Activated T-helper 1 cell treated with anti-CD3 and anti-CD28 coated beads, Interleukin-12 subunit alpha, Interleukin-12 subunit beta, Interleukin-2, Interleukin-4 antibody, amounts not matched to agents 30 ng/mL and 10 ng/mL and 1 ng/mL, durations not matched to agents 14 hours and 24 hours and 36 hours (primary cell): Measurements from ENCODE around the gene HEMK1. TPM values are rescaled to one million over a fixed set of nuclear protein-coding genes. Genes with fewer than 3 reads are reported as not detected.

Source experiments
- DNase-seq: peaks from one replicate; pipeline ENCODE4 v3.0.0; 2021; ENCODE audit warnings: low spot score
- H3K27ac Mint-ChIP-seq: one replicate; pipeline ENCODE4 v1.8.0; 2021; ENCODE audit warnings: mild to moderate bottlenecking, mixed read lengths
- H3K27me3 Mint-ChIP-seq: one replicate; pipeline ENCODE4 v1.8.0; 2022; ENCODE audit warnings: mild to moderate bottlenecking, moderate library complexity, mixed read lengths; ENCODE audit not compliant: insufficient read depth
- H3K36me3 Mint-ChIP-seq: one replicate; pipeline ENCODE4 v1.8.0; 2021; ENCODE audit warnings: low read depth, mixed read lengths
- H3K4me1 Mint-ChIP-seq: one replicate; pipeline ENCODE4 v1.8.0; 2021; ENCODE audit warnings: low read depth, mixed read lengths
- H3K4me3 Mint-ChIP-seq: one replicate; pipeline ENCODE4 v1.8.0; 2021; ENCODE audit warnings: mild to moderate bottlenecking, moderate library complexity, mixed read lengths
- H3K9me3 Mint-ChIP-seq: one replicate; pipeline ENCODE4 v1.8.0; 2021; ENCODE audit warnings: mixed read lengths
- intact Hi-C: fragments of 100-400 bp; cut with micrococcal nuclease; formaldehyde crosslinking; loops from one replicate; pipeline ENCODE4 v1.15.1; 2024
- total RNA-seq: library from RNA; stranded (reverse); gene quantifications from 2 replicates; pipeline ENCODE4 v1.2.3, GENCODE V29; 2022

HEMK1 gene, protein sequence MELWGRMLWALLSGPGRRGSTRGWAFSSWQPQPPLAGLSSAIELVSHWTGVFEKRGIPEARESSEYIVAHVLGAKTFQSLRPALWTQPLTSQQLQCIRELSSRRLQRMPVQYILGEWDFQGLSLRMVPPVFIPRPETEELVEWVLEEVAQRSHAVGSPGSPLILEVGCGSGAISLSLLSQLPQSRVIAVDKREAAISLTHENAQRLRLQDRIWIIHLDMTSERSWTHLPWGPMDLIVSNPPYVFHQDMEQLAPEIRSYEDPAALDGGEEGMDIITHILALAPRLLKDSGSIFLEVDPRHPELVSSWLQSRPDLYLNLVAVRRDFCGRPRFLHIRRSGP
- total RNA-seq = 54.1 and 58.0 TPM in 2 replicates

DNA sequence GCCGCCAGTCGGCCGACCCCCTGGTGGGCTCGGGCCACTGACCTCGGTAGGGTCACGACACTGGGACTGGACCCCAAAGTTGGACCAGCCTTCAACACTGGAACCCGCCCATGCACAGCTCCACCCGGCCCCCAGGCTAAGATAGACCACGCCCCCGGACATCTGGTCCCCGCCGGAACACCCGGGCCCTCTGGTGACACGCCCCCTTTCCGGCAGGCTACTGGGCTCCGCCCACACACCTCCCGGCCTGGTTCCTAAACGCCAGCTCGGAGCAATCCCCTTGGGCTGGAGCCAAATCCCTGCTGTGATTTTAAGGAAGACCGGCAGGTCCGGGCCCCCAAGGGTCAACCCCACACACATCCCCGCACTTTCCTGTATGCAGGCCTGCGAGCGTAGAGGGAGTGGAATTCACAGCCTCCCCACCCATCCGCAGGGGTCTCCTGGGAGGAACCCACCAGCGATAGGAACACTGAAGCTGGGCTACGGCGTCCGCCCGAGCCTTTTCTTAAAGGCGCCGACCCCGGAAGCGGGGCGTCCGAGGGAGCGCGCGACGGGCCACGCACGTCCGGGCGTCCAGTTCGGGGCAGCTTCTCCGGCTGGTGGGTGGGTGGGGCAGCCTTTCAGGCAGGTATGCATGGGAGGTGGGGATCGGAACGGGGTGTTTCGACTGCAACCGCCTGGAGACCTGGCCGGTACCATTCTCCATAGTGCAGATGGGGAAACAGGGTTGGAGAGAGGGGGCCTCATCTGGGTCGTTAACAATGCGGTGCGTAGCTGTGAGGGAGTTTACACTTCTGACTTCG is at the start of gene HEMK1:
TSS of gene HEMK1 (plus strand) at position 576 of the 803 bp plus-strand sequence. CDS start 1,583 bp downstream, outside the sequence.
- Mint-ChIP-seq H3K9me3 (no peaks in the 10 kb centered on the region), H3K27ac (peak within 1 kb of the TSS; percentile 97), H3K4me1 (peaks cover 78% of the 10 kb centered on the region), H3K36me3 (peaks cover 25% of the 10 kb centered on the region), H3K4me3 (peak within 1 kb of the TSS; percentile 97), H3K27me3 (no peaks in the 10 kb centered on the region)
- peak; percentile 92 for DNase-seq
- intact Hi-C loops = loop anchor here (1.0 to 10.0 kb wide), 6 partner anchors 232 to 1486 kb away; partner anchors contain the start of genes DUSP7, IFRD2, MANF and RBM15B

DNA sequence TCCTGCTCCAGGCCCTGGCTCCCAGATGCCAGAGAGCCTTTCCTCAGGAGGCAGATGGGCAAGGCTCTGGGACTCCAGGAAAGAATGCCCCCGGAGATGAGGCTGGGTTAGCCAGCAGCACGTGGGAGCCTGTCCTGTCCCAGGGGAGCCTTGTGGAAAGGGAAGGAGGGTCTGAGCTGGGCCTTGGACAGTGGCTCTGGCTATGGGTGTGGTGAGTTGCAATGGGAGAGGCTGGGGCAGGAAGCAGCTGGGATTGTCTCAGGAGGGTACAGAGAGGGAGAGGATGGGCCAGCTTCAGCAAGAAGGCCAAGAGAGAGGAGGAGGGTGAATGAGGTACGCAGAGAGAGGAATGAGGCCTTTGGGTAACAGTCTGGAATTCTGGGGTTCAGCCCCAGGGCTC is 48.5 kb upstream of the HEMK1 start:
- H3K27ac Mint-ChIP-seq = no peak overlapping the region
- no peaks in the 10 kb centered on the region for H3K9me3 Mint-ChIP-seq
- intact Hi-C loops = no loop called here
- no peaks in the 10 kb centered on the region for H3K36me3 Mint-ChIP-seq
- DNase-seq = no peak
- H3K4me1 Mint-ChIP-seq = peaks cover 5% of the 10 kb centered on the region
- H3K4me3 Mint-ChIP-seq = no peak overlapping the region
- H3K27me3 Mint-ChIP-seq = peaks cover 9% of the 10 kb centered on the region

DNA sequence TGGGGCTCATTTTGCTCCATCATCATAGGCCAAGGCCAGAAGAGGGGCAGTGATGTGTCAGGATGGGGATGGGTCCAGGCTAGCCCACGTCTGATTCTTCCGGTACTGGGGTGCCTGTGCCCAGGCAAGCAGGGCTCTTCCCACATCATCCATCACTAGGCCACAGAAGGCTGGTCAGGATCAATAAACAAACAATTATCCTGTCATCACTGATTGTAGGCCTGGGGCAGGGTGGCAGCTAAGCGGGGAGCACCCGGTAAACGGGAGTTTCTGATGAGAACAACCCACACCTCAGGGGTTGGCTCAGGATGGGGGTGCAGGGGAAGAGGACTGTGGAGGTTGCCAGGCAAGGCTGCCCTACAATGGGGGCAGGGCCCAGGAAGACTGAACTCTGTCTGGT is 47.8 kb upstream of the HEMK1 start:
- Mint-ChIP-seq H3K27me3 (peaks cover 9% of the 10 kb centered on the region), H3K36me3 (no peaks in the 10 kb centered on the region), H3K9me3 (no peaks in the 10 kb centered on the region), H3K4me1 (peaks cover 5% of the 10 kb centered on the region), H3K4me3 (no peak overlapping the region), H3K27ac (no peak overlapping the region)
- DNase-seq = no peak
- intact Hi-C loops = no loop called here

DNA sequence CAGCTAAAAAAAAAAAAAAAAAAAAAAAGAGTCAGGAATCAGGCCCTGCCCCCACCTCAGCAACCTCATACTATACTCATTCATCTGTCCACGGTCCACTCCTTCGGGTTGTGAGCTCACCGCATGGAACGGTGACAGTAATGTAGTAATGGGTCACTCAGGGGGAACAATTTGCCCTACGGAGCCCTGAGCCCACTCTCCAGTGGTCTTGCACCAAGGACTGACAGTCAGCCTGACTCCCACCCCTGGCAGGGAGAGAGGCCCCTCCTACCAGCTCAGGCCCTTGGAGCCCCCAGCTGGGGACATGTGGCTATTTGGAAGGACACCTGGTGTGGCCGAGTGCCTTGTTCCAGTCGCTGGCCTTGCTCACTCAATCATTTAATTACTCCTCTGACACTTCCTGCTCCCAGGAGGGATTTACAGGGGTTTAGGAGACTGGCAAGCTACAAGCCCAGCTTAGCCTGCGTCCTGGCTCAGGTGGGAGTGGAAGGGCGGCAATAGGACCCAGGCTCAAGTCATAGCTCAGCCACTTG is 46.0 kb upstream of the HEMK1 start:
- Mint-ChIP-seq H3K36me3 (no peaks in the 10 kb centered on the region), H3K27ac (no peak overlapping the region), H3K27me3 (peaks cover 8% of the 10 kb centered on the region), H3K4me3 (no peak overlapping the region), H3K4me1 (peaks cover 5% of the 10 kb centered on the region), H3K9me3 (no peaks in the 10 kb centered on the region)
- no peak for DNase-seq
- intact Hi-C loops = no loop called here

DNA sequence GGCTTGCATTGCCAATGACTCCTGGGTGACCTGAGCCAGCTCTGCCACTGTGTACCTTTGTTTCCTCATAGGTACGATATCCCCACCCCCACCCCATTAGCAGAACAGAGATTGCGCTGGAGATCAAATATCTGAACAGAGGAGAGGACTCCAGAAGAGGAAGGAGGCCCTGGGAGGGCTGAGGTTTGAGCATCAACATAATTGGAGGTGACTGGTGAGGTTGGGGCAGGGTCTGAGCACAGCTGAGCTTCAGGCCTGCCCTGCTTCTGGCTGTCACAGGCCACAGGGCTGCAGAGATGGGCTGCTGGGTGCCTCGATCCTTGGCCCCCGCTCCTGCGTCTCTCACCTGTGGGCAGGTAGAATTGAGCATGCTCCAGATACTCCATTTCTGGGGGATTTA is 44.6 kb upstream of the HEMK1 start:
- Mint-ChIP-seq H3K4me3 (no peak overlapping the region), H3K9me3 (no peaks in the 10 kb centered on the region), H3K36me3 (no peaks in the 10 kb centered on the region), H3K4me1 (no peaks in the 10 kb centered on the region), H3K27me3 (peaks cover 17% of the 10 kb centered on the region), H3K27ac (no peak overlapping the region)
- DNase-seq = no peak
- intact Hi-C loops = no loop called here

DNA sequence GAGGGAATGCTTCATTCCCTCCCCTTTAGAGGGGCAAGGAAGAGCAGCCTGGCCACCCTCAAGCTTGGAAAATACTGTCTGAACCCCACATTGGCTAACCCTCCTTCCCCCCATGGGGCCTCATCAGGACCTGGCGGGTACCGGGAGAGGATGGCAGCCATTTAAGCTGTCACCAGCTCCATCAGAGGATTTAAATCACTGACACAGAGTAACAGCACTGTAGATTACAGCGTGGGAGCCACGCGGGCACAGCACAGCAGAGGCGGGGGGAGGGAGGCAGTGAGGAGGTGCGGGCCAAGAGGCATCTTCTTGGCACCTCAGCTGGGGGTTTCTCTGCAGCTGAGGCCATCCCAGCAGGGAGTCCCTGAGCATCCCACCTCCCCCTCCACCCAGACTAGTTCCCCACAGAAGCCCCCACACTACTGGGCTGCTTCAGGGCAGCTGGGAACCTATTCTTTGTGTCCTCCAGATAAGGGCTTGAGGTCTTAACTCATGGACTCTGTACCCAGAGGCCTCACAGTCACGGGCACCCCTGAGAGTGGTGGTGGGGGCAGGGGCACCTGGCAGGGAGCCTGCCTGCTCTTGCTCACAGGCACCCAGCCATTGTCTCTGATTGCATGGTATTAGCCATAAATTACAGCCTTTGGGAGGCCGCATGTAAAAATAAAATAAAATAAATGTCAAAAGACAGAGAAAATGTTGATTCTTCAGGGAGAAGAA is 44.0 kb upstream of the HEMK1 start:
- no peaks in the 10 kb centered on the region for H3K36me3 Mint-ChIP-seq
- H3K9me3 Mint-ChIP-seq = no peaks in the 10 kb centered on the region
- intact Hi-C loops = no loop called here
- no peaks in the 10 kb centered on the region for H3K4me1 Mint-ChIP-seq
- DNase-seq = no peak
- H3K27ac Mint-ChIP-seq = no peak overlapping the region
- H3K27me3 Mint-ChIP-seq = peaks cover 22% of the 10 kb centered on the region
- H3K4me3 Mint-ChIP-seq = no peak overlapping the region

DNA sequence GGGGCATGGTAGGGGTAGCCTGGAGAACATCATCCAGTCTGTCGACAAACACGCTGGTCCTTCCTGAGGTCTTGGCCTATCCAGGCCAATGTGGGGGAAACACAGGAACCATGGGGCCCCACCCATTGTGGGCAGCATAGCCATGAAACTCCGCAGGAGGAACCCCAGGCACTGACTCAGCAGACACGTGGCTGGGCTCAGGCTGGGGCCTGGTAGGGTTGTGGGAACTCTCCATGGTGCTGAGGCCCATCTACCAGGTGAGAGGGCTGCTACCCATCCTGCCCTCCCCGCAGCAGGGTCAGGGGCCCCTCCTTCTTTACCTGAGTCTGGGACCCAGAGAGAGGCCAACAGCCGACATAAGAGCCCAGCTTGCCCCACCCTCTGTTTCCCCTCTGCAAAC is 43.3 kb upstream of the HEMK1 start:
- DNase-seq = peak; percentile 55

DNA sequence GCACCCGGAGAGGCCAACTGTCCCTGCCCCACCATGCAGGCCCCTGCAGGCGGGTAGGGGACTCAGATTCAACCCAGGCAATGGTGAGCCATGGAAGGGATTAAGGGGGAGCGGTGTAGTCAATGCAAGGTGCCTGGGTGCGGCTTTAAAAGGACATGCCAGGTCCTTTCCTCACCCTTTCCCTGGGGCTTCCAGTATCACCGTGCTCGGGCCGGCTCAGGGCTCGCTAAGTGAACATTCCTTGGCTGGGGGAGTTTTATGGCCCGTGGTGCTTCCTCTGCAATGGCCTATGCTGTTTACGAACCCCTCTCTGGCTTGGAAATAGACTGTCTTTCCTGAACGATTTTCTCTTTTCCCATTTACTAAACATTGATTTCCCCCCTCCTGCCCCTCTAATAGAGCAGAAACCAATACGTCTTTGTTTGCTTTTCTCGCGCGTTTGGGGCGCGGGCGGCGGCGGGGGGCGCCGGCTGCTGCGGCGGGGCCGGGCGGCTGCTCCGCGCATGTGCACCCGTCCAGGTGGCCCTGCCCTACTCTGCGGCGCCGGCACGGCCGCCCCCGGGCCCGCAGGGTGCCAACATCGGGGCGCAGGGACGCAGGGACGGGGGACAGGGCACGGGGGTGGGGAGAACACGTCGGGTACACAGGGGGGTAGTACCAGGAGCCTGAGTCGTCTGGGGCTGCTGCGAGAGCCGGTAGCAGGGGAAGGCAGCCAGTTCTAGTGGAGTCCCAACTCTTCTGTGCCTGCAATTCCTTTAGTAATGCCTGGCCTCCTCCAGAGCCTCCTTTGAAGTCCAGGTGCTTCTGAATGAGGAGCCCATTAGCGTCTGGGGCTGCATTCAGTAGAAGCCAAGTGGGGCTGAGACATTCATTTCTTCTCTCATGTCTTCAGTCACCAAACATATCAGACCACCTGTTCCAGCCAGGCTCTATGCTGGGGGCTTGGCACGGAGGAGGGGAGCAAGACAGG is 39.0 kb upstream of the HEMK1 start:
- Mint-ChIP-seq H3K27ac (no peak overlapping the region), H3K9me3 (no peaks in the 10 kb centered on the region), H3K4me1 (no peaks in the 10 kb centered on the region), H3K36me3 (no peaks in the 10 kb centered on the region), H3K4me3 (no peak overlapping the region), H3K27me3 (peaks cover 45% of the 10 kb centered on the region)
- DNase-seq = no peak
- intact Hi-C loops = no loop called here

More for the DNA sequence above, 43.3 kb upstream of the HEMK1 start:
- H3K27me3 Mint-ChIP-seq = peaks cover 20% of the 10 kb centered on the region
- no peaks in the 10 kb centered on the region for H3K36me3 Mint-ChIP-seq
- H3K4me1 Mint-ChIP-seq = no peaks in the 10 kb centered on the region
- H3K4me3 Mint-ChIP-seq = no peak overlapping the region
- intact Hi-C loops = loop anchor here (1.0 kb wide), 1 partner anchor 16 kb away; no protein-coding TSS in a partner anchor
- no peak overlapping the region for H3K27ac Mint-ChIP-seq
- no peaks in the 10 kb centered on the region for H3K9me3 Mint-ChIP-seq

DNA sequence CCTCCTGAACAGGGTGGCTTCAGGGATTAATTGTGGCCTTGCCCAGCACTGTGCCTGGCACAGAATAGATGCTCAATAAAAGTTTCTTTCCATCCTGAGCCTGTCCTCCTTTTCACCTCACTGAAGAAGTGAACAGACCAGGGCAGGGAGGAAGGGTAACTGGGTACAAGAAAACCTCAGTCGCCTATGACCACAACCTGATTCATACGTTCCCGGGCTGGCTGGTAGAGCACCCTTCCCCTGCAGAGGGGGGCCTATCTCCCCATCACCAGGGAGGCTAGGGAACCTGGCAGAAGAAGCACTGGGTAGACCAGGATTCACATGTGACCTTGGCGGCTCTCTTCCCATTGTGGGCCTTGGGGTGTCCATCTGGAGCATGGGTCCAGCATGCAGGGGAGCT is 38.1 kb upstream of the HEMK1 start:
- no peaks in the 10 kb centered on the region for H3K9me3 Mint-ChIP-seq
- H3K4me3 Mint-ChIP-seq = no peak overlapping the region
- DNase-seq = no peak
- H3K27me3 Mint-ChIP-seq = peaks cover 50% of the 10 kb centered on the region
- no peaks in the 10 kb centered on the region for H3K36me3 Mint-ChIP-seq
- H3K27ac Mint-ChIP-seq = no peak overlapping the region
- no peaks in the 10 kb centered on the region for H3K4me1 Mint-ChIP-seq
- intact Hi-C loops = no loop called here

DNA sequence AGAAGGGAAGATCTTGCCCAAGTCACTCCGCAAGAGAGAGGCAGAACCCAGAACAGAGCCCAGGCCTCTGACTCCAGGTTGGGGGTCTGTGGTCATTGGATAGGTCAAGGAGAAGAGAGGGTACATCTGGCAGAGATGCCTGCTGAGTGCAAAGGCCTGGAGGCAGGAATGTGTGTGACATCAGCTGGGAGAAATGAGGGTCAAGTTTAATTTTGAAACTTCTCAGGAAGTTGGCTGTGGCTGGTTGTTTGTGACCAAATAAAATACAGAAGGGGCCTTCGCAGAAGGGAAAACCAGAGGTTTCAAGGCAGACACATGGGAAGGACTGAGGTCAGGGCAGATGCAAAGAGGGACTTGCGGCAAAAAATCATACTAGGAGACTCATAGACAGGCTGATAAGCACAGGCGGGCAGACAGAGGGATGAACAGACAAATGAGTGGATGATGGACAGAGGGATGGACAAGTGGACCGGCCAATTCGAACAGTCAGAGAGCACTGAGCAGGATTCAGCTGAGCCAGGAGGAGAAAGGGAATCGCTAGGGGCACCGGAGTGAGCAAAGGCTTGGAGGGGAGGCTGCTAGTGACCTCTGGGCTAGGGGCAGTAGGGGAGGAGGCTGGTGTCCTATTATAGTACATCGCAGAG is 37.1 kb upstream of the HEMK1 start:
- H3K27ac Mint-ChIP-seq = no peak overlapping the region
- intact Hi-C loops = no loop called here
- peaks cover 50% of the 10 kb centered on the region for H3K27me3 Mint-ChIP-seq
- H3K36me3 Mint-ChIP-seq = no peaks in the 10 kb centered on the region
- no peak for DNase-seq
- no peak overlapping the region for H3K4me3 Mint-ChIP-seq
- no peaks in the 10 kb centered on the region for H3K9me3 Mint-ChIP-seq
- no peaks in the 10 kb centered on the region for H3K4me1 Mint-ChIP-seq

DNA sequence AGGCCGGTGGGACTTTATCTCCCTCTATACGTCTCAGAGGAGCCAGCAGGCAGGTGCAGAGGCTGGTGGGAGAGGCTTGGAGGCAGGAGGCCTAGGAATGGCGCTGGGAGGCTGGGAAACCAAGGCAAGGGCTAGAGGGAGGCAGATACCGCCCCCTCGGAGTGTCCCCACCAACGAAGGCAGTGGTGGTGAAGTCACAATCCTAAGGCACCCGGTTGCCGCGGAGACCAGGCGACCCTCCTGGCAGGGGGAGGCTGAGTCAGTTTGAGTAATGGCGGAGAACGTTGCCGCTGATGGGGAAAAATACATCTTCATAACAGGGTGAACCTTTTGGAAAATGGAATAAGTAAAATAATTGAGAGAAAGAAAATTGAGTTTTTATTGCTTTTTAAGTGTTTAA is 36.0 kb upstream of the HEMK1 start:
- Mint-ChIP-seq H3K9me3 (no peaks in the 10 kb centered on the region), H3K36me3 (no peaks in the 10 kb centered on the region), H3K27ac (no peak overlapping the region), H3K27me3 (peaks cover 55% of the 10 kb centered on the region), H3K4me1 (no peaks in the 10 kb centered on the region), H3K4me3 (no peak overlapping the region)
- DNase-seq = no peak
- intact Hi-C loops = no loop called here
